Stimulated activated CD4-positive, alpha-beta T cell treated with anti-CD3 and anti-CD28 coated beads, TNF-alpha, amount 100 ng/mL, for 4 hours (primary cell): Measurements from ENCODE around the gene SAMD1.
A peak's percentile ranks its signal among the peaks of the same experiment; 100 is the strongest.

Experiments
- DNase-seq, 3 experiments: peaks; one replicate each; pipeline ENCODE4 v3.0.0-alpha.2; 2020; ENCODE audit warnings: low read depth in 3 of 3

SAMD1 gene

GRCh38 chr19:14089662-14090508, 666 bp downstream of the SAMD1 start:
- DNase-seq, result peak in 2 of 3 experiments; percentile 29 to 40

- no peak for DNase-seq
Measured at GRCh38 chr19:14089412-14089661, 1.2 kb downstream of the SAMD1 start.

DNA sequence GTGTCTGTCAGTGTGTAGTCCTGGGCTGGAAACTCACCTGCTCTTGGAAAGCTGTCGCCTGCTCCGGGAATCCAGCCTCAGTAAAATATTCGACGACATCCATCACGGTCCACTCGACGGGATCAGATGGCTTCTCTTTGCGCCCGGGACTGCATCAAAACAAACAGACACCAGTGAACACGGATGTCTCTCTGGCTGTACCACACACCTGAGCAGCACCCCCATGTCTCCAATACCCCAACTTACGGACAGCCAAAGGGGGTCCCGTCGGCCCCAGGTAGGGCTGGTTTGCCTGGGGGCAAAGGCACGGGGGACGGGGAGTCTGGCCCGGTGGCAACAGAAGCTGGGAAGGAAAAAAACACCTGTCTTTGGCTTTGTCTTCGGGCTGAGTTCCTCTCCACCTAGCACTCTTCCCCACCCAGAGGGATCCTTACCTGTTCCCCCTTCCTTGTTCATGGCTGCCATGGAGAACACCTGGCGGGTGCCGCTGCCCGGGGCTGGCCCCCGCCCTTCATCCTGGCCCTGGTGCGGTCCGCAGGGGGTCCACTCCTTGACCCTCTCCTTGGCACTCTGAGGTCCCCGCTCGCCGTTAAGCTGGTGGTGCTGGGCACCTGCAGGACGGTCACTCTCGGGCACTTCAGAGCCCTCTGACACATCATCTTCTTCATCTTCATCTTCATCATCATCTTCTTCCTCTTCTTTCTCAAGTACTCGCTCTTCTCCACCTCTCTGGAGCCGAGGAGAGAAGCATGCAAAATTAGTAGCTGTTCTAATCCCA, 1.7 kb downstream of the SAMD1 start:
- no peak for DNase-seq

- no peak for DNase-seq
Measured at GRCh38 chr19:14086098-14086497, 4.5 kb downstream of the SAMD1 start.

DNA sequence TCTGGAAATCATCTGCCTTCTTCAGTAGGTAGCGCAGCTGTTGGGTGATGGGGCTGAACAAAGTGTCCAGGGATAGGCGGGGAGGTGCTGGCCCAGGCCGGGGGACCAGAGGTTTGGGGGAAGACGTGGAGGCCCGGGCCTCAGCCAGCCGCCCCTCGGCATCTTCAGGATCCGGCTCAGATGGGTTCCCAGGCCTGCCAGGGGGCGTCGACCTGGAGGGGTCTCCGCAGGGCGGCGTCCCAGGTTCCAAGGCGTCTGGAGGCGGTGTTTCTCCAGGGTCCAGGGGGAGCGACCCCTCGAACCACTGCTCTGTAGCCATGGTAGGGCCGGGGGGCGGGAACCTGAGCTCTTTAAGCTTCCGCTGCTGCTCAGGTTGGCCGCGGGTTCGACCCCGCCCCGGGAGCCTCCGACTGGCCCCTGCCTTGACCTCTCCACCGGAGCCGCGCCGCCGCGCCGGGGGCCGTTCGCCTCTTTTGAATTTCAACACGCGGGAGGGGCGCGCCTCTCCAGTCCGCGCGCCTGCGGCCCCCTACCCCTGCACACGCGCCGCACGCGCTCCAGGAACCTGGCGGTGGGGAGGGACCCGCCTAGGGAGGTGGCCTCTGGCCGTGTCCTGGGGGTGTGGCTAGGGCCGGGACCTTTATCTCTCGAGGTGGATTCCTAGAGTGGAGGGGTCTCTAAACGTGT, 5.1 kb downstream of the SAMD1 start, which contains the start of gene C19orf67:
Gene C19orf67, minus strand, starts transcription at position 475 of the 687 bp plus-strand sequence. Its CDS starts 156 bp downstream, at position 319.
- no peak for DNase-seq

DNA sequence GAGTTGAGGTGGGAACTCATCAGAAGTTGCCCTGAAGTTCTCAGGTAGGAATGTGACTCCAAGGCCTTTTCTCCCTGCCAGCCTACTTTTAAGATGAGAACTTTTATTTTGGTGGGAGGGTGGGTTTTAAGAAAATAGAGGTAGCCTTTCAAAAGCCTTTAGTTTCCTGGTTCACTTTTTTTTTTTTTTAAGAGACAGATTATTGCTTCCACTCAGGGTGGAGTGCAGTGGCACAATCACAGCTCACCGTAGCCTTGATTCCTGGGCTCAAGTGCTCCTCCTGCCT, 7.9 kb downstream of the SAMD1 start:
- DNase-seq, result no peak

- peak in 2 of 3 experiments; percentile 6 to 19 for DNase-seq
Measured at GRCh38 chr19:14081797-14082674, 8.5 kb downstream of the SAMD1 start.

GRCh38 chr19:14080887-14081796, 9.4 kb downstream of the SAMD1 start:
- DNase-seq, result peak; percentile 97 to 99 (median 97)

GRCh38 chr19:14078411-14078810, 12.1 kb downstream of the SAMD1 start:
- DNase-seq, result no peak

DNA sequence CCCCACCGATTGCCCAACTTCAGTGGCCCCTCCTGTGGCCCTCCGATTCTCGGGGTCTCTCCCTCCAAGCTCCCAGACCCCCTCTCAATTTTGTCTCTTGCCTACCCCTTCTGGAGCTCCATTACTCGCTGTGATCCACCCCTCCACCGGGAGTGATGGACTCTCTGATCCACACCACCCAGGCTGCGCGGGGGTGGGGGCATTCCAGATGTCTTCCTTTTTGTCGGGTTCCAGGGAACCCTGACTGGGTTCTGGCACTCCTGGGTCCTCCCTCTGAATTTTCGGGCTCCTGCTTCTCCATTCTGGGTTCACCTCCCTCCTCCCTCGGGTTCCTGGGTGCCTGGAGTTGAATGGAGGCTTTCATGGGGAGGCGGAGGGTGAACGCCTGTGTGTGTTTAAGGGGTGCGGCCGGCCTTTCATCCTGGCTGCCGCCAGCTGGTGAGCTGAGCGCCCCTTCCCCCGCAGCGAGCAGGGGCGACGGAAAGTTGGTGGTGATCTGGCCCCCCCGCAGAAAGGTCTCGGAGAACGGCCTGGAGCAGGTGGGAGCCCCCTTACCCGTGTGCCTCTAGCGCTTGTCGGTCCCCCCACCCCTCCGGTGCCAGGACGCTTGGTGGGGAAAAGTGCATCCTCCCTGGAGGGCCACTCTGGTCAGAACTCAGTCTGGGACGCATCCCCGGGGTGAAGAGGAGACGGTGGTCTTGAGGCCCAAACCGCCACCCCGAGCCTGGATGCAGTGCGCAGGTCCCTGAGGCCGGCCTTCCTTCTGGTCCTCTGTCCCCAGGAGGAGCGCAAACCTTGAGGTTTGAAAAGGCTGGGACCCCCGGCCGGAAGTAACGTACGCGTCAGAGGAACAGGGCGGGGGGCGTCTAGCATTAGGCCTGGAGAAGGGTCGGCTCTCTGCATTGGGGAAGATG, 16.4 kb downstream of the SAMD1 start:
- DNase-seq, result no peak

DNA sequence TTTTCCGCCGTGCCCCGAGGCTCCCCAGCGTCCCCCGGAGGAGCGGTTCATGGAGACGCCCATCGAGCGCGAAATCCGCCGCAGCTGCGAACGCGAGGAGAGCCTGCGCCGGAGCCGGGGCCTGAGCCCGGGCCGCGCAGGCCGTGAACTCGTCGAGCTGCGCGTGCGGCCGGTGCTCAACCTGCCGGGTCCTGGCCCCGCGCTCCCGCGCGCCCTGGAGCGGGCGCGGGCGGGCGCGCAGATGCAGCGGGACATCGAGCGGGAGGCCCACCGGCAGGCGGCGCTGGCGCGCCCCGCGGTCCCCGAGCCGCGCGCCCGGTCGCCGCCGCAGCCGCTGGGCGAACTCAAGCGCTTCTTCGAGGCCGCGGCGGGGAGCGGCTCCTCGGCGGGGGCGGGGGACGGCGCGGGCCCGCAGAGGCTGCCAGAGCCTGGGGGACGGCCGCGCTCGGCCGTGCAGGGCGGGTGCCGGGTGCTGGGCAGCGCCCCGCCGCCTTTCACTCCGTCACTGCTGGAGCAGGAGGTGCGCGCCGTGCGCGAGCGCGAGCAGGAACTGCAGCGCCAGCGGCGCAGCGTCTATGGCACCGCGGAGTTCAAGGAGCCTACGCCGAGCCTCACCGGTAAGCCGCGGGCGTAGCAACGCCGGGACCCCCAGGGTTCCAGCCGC, 17.2 kb downstream of the SAMD1 start:
- peak; percentile 50 to 74 (median 53) for DNase-seq

- peak in 2 of 3 experiments; percentile 9 to 23 for DNase-seq
Measured at GRCh38 chr19:14072535-14073260, 17.9 kb downstream of the SAMD1 start, which contains the start of gene MISP3. Gene MISP3 (plus strand): TSS chr19:14072786. CDS start chr19:14073310, 524 bp downstream.

DNA sequence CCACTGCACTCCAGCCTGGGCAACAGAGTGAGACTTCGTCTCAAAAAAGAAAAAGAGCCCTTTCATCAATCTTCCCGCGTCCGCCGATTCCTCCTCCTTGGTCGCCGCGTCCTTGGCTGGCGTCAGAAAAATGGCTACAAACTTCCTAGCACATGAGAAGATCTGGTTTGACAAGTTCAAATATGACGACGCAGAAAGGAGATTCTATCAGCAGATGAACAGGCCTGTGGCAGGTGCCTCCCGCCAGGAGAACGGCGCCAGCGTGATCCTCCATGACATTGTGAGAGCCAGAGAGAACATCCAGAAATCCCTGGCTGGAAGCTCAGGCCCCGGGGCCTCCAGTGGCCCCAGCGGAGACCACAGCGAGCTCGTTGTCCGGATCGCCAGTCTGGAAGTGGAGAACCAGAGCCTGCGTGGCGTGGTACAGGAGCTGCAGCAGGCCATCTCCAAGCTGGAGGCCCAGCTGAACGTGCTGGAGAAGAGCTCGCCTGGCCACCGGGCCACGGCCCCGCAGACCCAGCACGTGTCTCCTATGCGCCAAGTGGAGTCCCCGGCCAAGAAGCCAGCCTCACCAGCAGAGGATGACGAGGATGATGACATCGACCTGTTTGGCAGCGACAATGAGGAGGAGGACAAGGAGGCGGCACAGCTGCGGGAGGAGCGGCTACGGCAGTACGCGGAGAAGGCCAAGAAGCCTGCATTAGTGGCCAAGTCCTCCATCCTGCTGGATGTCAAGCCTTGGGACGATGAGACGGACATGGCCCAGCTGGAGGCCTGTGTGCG, 20.1 kb downstream of the SAMD1 start:
- DNase-seq, result no peak

DNA sequence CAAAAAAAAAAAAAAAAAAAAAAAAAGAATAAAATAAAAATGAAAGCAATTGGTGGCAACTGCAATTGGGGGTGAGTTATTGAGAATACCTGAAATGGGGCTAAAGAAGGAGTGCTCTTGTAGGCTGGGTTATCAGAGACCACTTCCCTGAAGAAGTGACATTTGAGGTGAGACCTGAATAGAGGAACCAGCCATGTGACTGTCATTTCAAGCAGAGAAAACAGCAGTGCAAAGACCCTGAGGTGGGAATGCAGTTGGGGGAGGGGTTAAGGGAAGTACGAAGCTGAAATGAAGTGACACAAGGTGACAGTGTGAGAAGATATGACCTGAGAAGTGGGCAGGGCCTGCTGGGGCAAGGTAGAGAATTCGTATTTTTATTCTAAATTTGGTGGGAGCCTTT, 24.4 kb downstream of the SAMD1 start:
- DNase-seq, result no peak

DNA sequence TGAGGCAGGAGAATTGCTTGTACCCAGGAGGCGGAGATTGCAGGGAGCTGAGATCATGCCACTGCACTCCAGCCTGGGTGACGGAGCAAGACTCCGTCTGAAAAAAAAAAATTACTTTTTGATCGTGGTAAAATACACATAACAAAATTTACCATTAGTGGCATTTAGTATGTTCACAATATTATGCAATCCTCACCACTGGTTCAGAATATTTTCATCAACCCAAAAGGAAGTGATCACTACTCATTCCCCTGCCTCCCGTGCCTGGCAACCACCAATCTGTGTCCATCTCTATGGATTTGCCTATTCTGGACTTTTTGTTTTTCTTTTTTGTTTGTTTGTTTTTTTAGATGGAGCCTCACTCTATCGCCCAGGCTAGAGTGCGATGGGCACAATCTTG, 27.4 kb downstream of the SAMD1 start:
- no peak for DNase-seq

GRCh38 chr19:14062558-14062855, 28.0 kb downstream of the SAMD1 start:
- no peak for DNase-seq

DNA sequence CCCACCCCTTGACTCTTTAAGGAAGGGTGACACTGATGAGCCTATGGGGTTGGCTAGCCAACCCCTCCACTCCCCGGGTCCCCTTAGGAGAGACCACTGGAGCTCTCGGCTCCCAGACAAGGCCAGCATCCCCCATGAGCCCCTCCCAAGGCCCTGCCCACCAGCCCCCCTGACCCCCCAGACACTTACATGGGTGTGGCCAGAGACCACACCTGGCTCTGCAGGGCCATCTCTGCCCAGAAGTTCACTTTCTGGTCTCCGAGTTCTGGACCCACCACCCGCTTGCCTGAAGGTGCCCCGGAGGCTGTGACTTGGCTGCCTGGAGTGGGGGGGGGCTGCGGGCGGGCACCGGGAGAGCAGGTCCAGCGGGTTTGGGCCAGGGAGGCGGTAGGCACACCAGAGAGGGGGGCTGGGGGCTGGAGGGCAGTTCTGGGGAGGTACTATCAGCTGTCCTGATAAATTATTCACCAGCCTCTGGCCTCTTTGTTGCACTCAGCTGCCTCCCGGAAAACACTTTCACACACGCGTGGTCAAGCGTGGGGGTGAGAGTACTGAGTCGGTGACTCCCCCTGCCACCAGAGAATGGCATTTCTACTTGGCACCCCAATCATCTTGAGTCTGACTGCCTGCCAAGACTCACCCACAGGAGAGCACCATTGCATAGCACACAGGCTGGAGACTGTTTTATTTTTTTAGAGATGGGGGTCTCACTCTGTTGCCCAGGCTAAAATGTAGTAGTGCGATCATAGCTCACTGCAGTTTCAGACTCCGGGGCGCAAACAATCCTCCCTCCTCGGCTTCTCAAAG, 28.6 kb downstream of the SAMD1 start, which contains the start of gene PALM3:
Gene PALM3, minus strand, starts transcription at position 326 of the 807 bp plus-strand sequence. Its CDS starts 96 bp downstream, at position 230.
- DNase-seq, result no peak
